ENCODE data around the gene HPN.

The HPN gene

GRCh38 chr19:35108730-35109129 is 67.2 kb downstream of the HPN start:
- no peak for DNase-seq

- DNase-seq: no peak
These were observed 68.0 kb downstream of the HPN start for GRCh38 chr19:35109395-35110112.

GRCh38 chr19:35110974-35111373 is 69.5 kb downstream of the HPN start:
- no peak for DNase-seq

GRCh38 chr19:35112995-35113688 is 71.6 kb downstream of the HPN start:
- DNase-seq: no peak

GRCh38 chr19:35114353-35115176 is 73.0 kb downstream of the HPN start:
- DNase-seq: peak; percentile 97

- peak; percentile 91 for DNase-seq
These were observed 73.8 kb downstream of the HPN start, which contains the start of gene FXYD3 for GRCh38 chr19:35115177-35115951. TSS of gene FXYD3 (plus strand) at chr19:35115823. CDS start at chr19:35119377, 3,554 bp downstream.

Data from retina (tissue), 1 donor.